WTC11 (cell line): ENCODE results near the gene ZIC1. TPM values are rescaled to one million over a fixed set of nuclear protein-coding genes. Genes with fewer than 3 reads are reported as not detected.

ENCODE experiments used
- ATAC-seq: fragments of 200-7000 bp; cut with Tn5 transposase; 2 replicates; pipeline ENCODE4 v1.10.0; 2021; ENCODE audit warnings: mild to moderate bottlenecking, moderate library complexity
- CTCF ChIA-PET: fragments of 300-600 bp; sonication (Branson Sonifier 250); formaldehyde crosslinking; loops from one replicate; lab custom pipeline; 2021; ENCODE audit warnings: antibody characterized with exemption; lab: Charles Lee
- POLR2A ChIA-PET: fragments of 350-600 bp; sonication (Branson Sonifier 250); formaldehyde crosslinking; loops from one replicate; lab custom pipeline; 2021; ENCODE audit warnings: antibody characterized with exemption; lab: Charles Lee
- DNase-seq: peaks from one replicate; pipeline ENCODE4 v3.0.0; 2021; ENCODE audit warnings: low spot score
- H3K27ac Mint-ChIP-seq: 2 replicates; pipeline ENCODE4 v1.8.0; 2021; ENCODE audit warnings: mixed read lengths
- H3K27me3 Mint-ChIP-seq: 2 replicates; pipeline ENCODE4 v1.8.0; 2021; ENCODE audit warnings: low read depth, mild to moderate bottlenecking, moderate library complexity, mixed read lengths
- H3K36me3 Mint-ChIP-seq: 2 replicates; pipeline ENCODE4 v1.8.0; 2021; ENCODE audit warnings: mixed read lengths
- H3K4me1 Mint-ChIP-seq: 2 replicates; pipeline ENCODE4 v1.8.0; 2022; ENCODE audit warnings: mixed read lengths
- H3K4me3 Mint-ChIP-seq: 2 replicates; pipeline ENCODE4 v1.8.0; 2021; ENCODE audit warnings: mild to moderate bottlenecking, moderate library complexity, mixed read lengths
- H3K9me3 Mint-ChIP-seq: 2 replicates; pipeline ENCODE4 v1.8.0; 2021; ENCODE audit warnings: mixed read lengths
- ATF3 ChIP-seq: sonication (generic); formaldehyde crosslinking; conservative IDR thresholded peaks from 2 replicates; pipeline ENCODE4 v1.8.1; 2022; ENCODE audit warnings: mild to moderate bottlenecking, missing genetic modification reagents
- EMX1 ChIP-seq: fragments of 250-450 bp; sonication (Bioruptor Pico); IDR thresholded peaks from 2 replicates; pipeline ENCODE4 v1.8.0; 2021; ENCODE audit warnings: mild to moderate bottlenecking
- ESRRA ChIP-seq: sonication (generic); formaldehyde crosslinking; IDR thresholded peaks from 2 replicates; pipeline ENCODE4 v1.8.1; 2022; ENCODE audit warnings: mild to moderate bottlenecking, missing genetic modification reagents, borderline replicate concordance
- GRHL2 ChIP-seq: fragments of 250-450 bp; sonication (Bioruptor Pico); IDR thresholded peaks from 2 replicates; pipeline ENCODE4 v1.8.0; 2022; ENCODE audit warnings: mild to moderate bottlenecking, moderate library complexity; ENCODE audit not compliant: insufficient replicate concordance, severe bottlenecking
- NFYB ChIP-seq: sonication (generic); formaldehyde crosslinking; conservative IDR thresholded peaks from 2 replicates; pipeline ENCODE4 v1.8.0; 2022; ENCODE audit warnings: low read depth, missing genetic modification reagents
- PREB ChIP-seq: sonication (generic); formaldehyde crosslinking; IDR thresholded peaks from 2 replicates; pipeline ENCODE4 v1.8.1; 2022; ENCODE audit warnings: mild to moderate bottlenecking, missing genetic modification reagents, moderate library complexity, borderline replicate concordance
- PRRX2 ChIP-seq: fragments of 250-450 bp; sonication (Bioruptor Pico); IDR thresholded peaks from 2 replicates; pipeline ENCODE4 v1.8.0; 2021; ENCODE audit warnings: mild to moderate bottlenecking
- SMAD4 ChIP-seq: sonication (generic); formaldehyde crosslinking; IDR thresholded peaks from 2 replicates; pipeline ENCODE4 v1.8.0; 2022; ENCODE audit warnings: mild to moderate bottlenecking, missing genetic modification reagents
- ZNF317 ChIP-seq: sonication (generic); formaldehyde crosslinking; IDR thresholded peaks from 2 replicates; pipeline ENCODE4 v1.8.1; 2023; ENCODE audit warnings: low read depth, mild to moderate bottlenecking, moderate library complexity, missing genetic modification reagents, borderline replicate concordance
- ZNF396 ChIP-seq: fragments of 250-450 bp; sonication (Bioruptor Pico); IDR thresholded peaks from 2 replicates; pipeline ENCODE4 v1.8.0; 2021; ENCODE audit warnings: mild to moderate bottlenecking, moderate library complexity, borderline replicate concordance
- total RNA-seq: library from RNA; stranded (reverse); gene quantifications from 3 replicates; pipeline ENCODE4 v1.2.3, GENCODE V29; 2021
- TF ChIP-seq, protein P1 (sequence below): sonication (generic); formaldehyde crosslinking; IDR thresholded peaks from 2 replicates; pipeline ENCODE4 v1.8.1; 2023; ENCODE audit warnings: mild to moderate bottlenecking, missing genetic modification reagents
- TF ChIP-seq, protein P2 (sequence below): fragments of 250-450 bp; sonication (Bioruptor Pico); IDR thresholded peaks from 2 replicates; pipeline ENCODE4 v1.9.0; 2021; ENCODE audit warnings: mild to moderate bottlenecking
- TF ChIP-seq, protein P3 (sequence below): sonication (generic); formaldehyde crosslinking; IDR thresholded peaks from 2 replicates; pipeline ENCODE4 v1.8.1; 2022; ENCODE audit warnings: missing genetic modification reagents, borderline replicate concordance
- TF ChIP-seq, protein P4 (sequence below): sonication (generic); formaldehyde crosslinking; IDR thresholded peaks from 2 replicates; pipeline ENCODE4 v1.8.1; 2023; ENCODE audit warnings: mild to moderate bottlenecking, missing genetic modification reagents, borderline replicate concordance

The ZIC1 gene
- total RNA-seq, 1 experiment from 2014 or later = 59.7 TPM

DNA sequence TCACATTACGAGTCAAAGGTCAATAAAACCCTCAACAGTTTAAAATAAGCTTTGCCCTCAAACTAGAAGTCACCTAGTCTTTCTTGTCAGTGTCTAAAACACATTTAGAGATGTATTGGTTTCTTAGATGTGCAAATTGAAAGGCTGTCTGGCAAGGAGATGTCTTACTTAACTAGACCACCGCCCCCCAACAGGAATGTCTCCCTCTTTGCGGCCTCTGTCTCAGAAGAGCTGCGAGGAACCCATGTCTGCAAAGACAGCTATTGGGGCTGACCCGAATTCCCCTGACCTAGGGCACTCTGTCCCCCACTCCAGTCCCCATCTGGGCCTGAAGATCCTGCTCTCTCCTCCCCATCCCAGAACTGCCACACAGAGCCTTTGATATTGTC lies 49.1 kb upstream of the ZIC1 start:
- no peak for ATAC-seq
- CTCF ChIA-PET = interaction anchor here (0.8 to 2.8 kb wide), 9 partner anchors 8 to 51 kb away, joined by 3 to 70 read pairs (median 4); no protein-coding TSS in a partner anchor
- H3K9me3 Mint-ChIP-seq = no peaks in the 10 kb centered on the region
- H3K4me1 Mint-ChIP-seq = peaks cover 62% of the 10 kb centered on the region
- peak overlapping the region; percentile 49 for H3K4me3 Mint-ChIP-seq
- TF ChIP-seq ATF3 (CRISPR knock-in tag) = no peak
- TF ChIP-seq, protein P1, sequence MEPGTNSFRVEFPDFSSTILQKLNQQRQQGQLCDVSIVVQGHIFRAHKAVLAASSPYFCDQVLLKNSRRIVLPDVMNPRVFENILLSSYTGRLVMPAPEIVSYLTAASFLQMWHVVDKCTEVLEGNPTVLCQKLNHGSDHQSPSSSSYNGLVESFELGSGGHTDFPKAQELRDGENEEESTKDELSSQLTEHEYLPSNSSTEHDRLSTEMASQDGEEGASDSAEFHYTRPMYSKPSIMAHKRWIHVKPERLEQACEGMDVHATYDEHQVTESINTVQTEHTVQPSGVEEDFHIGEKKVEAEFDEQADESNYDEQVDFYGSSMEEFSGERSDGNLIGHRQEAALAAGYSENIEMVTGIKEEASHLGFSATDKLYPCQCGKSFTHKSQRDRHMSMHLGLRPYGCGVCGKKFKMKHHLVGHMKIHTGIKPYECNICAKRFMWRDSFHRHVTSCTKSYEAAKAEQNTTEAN = no peak
- TF ChIP-seq PREB (CRISPR knock-in tag) = no peak
- no peak for TF ChIP-seq NFYB (CRISPR knock-in tag)
- TF ChIP-seq, protein P2, sequence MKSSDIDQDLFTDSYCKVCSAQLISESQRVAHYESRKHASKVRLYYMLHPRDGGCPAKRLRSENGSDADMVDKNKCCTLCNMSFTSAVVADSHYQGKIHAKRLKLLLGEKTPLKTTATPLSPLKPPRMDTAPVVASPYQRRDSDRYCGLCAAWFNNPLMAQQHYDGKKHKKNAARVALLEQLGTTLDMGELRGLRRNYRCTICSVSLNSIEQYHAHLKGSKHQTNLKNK (CRISPR knock-in tag) = no peak
- TF ChIP-seq ZNF396 (CRISPR knock-in tag) = no peak
- no peak for TF ChIP-seq SMAD4 (CRISPR knock-in tag)
- TF ChIP-seq PRRX2 (CRISPR knock-in tag) = no peak
- no peak for TF ChIP-seq ZNF317 (CRISPR knock-in tag)
- TF ChIP-seq EMX1 (CRISPR knock-in tag) = no peak
- TF ChIP-seq, all 79 proteins: peak for 0
- H3K27me3 Mint-ChIP-seq = peaks cover 95% of the 10 kb centered on the region
- no peak overlapping the region for H3K27ac Mint-ChIP-seq
- no peaks in the 10 kb centered on the region for H3K36me3 Mint-ChIP-seq
- POLR2A ChIA-PET = interaction anchor here (1.7 kb wide), 1 partner anchor 13 kb away, joined by 3 read pairs; no protein-coding TSS in a partner anchor
- DNase-seq = no peak

GRCh38 chr3:147360646-147361453 lies 48.3 kb upstream of the ZIC1 start:
- TF ChIP-seq GRHL2 (CRISPR knock-in tag) (no peak), ESRRA (CRISPR knock-in tag) (no peak)
- TF ChIP-seq, protein P3, sequence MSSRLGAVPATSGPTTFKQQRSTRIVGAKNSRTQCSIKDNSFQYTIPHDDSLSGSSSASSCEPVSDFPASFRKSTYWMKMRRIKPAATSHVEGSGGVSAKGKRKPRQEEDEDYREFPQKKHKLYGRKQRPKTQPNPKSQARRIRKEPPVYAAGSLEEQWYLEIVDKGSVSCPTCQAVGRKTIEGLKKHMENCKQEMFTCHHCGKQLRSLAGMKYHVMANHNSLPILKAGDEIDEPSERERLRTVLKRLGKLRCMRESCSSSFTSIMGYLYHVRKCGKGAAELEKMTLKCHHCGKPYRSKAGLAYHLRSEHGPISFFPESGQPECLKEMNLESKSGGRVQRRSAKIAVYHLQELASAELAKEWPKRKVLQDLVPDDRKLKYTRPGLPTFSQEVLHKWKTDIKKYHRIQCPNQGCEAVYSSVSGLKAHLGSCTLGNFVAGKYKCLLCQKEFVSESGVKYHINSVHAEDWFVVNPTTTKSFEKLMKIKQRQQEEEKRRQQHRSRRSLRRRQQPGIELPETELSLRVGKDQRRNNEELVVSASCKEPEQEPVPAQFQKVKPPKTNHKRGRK = 0 out of 2 replicates have a peak, but pooled peaks have one; percentile 52
- TF ChIP-seq, protein P4, sequence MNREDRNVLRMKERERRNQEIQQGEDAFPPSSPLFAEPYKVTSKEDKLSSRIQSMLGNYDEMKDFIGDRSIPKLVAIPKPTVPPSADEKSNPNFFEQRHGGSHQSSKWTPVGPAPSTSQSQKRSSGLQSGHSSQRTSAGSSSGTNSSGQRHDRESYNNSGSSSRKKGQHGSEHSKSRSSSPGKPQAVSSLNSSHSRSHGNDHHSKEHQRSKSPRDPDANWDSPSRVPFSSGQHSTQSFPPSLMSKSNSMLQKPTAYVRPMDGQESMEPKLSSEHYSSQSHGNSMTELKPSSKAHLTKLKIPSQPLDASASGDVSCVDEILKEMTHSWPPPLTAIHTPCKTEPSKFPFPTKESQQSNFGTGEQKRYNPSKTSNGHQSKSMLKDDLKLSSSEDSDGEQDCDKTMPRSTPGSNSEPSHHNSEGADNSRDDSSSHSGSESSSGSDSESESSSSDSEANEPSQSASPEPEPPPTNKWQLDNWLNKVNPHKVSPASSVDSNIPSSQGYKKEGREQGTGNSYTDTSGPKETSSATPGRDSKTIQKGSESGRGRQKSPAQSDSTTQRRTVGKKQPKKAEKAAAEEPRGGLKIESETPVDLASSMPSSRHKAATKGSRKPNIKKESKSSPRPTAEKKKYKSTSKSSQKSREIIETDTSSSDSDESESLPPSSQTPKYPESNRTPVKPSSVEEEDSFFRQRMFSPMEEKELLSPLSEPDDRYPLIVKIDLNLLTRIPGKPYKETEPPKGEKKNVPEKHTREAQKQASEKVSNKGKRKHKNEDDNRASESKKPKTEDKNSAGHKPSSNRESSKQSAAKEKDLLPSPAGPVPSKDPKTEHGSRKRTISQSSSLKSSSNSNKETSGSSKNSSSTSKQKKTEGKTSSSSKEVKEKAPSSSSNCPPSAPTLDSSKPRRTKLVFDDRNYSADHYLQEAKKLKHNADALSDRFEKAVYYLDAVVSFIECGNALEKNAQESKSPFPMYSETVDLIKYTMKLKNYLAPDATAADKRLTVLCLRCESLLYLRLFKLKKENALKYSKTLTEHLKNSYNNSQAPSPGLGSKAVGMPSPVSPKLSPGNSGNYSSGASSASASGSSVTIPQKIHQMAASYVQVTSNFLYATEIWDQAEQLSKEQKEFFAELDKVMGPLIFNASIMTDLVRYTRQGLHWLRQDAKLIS (CRISPR knock-in tag) = no peak
- TF ChIP-seq, all 79 proteins: peak for 1
- Mint-ChIP-seq H3K27ac (no peak overlapping the region), H3K4me1 (peaks cover 57% of the 10 kb centered on the region), H3K36me3 (no peaks in the 10 kb centered on the region), H3K27me3 (peaks cover 95% of the 10 kb centered on the region), H3K4me3 (peak overlapping the region; percentile 61), H3K9me3 (no peaks in the 10 kb centered on the region)
- CTCF ChIA-PET = interaction anchor here (0.6 to 2.8 kb wide), 40 partner anchors 8 to 296 kb away, joined by 3 to 70 read pairs (median 4); partner anchors contain the start of gene ZIC1
- ATAC-seq (peak; percentile 22), DNase-seq (peak; percentile 57)
- POLR2A ChIA-PET = interaction anchor here (0.9 to 1.7 kb wide), 3 partner anchors 12 to 21 kb away, joined by 3 read pairs; no protein-coding TSS in a partner anchor
